HUES6 (cell line): ENCODE measurements around the gene DHH.
"Not testable (repeated sequence)": the region's sequence is repeated elsewhere in the genome, so short reads cannot be mapped to it uniquely, and the experiment has no call there.

Experiments used
- H3K27ac ChIP-seq: 2 replicates; pipeline ENCODE4 v1.7.0; 2013; ENCODE audit warnings: low read depth, mild to moderate bottlenecking, low read length, inconsistent platforms
- H3K27me3 ChIP-seq: 2 replicates; pipeline ENCODE4 v1.6.1; 2013; ENCODE audit warnings: low read length; ENCODE audit not compliant: control insufficient read depth, insufficient read depth
- H3K36me3 ChIP-seq: 2 replicates; pipeline ENCODE4 v1.6.1; 2013; ENCODE audit warnings: low read length; ENCODE audit not compliant: control insufficient read depth, insufficient read depth
- H3K4me1 ChIP-seq: 2 replicates; pipeline ENCODE4 v1.6.1; 2013; ENCODE audit warnings: low read length; ENCODE audit not compliant: control insufficient read depth, insufficient read depth
- H3K4me3 ChIP-seq: 2 replicates; pipeline ENCODE4 v1.5.1; 2013; ENCODE audit warnings: low read depth, low read length
- H3K9ac ChIP-seq: one replicate; pipeline ENCODE4 v1.6.1; 2013; ENCODE audit warnings: mild to moderate bottlenecking, low read length
- H3K9me3 ChIP-seq: 2 replicates; pipeline ENCODE4 v1.6.1; 2013; ENCODE audit warnings: low read depth, low read length; ENCODE audit not compliant: control insufficient read depth, insufficient read depth

DHH gene

DNA sequence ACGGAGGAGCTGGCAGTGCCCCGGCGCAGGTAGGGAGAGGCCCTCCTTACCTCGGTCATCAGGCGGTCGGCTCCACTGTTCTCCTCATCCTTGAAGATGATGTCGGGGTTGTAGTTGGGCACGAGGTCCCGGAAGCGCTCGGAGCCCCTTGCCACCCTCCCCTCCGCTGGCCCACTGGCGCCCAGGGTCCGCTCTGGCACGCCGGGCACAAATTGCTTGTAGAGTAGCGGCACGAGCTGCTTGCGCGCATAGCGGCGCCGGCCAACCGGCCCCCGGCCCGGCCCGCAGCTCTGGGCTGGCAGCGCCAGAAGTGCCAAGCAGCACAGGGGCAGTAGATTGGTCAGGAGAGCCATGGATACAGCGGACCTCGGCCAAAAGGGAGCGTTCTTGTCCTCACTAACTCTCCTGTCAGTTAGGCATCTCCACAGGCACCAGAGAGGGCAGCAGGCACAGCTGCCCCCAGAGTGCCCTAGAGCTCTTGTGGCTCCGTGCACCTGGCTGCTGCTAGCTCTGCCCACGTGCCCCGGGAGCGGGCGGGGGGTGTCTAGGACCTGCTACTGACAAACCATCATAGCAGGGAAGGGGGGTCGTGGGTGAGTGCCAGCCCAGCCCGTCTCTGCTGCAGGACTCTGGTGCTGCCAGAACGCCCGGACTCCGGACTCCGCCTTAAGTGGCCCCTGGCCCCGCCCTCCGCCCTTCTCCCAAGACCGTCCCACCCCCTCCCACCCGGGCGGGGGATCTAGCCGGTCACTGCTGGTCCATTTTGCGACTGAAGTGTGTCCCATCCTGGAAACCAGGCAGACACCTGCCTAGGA lies at the start of gene DHH:
TSS of gene DHH (minus strand) at position 642 of the 815 bp plus-strand sequence. CDS start at position 353, 289 bp downstream.
- Histone ChIP-seq H3K27ac (no peak within 1 kb of the TSS), H3K9ac (no peak within 1 kb of the TSS), H3K27me3 (peaks cover 66% of the 10 kb centered on the region), H3K36me3 (peaks cover 17% of the 10 kb centered on the region), H3K4me3 (peak within 1 kb of the TSS; percentile 55), H3K9me3 (no peaks in the 10 kb centered on the region), H3K4me1 (peaks cover 23% of the 10 kb centered on the region)

GRCh38 chr12:49144384-49144783 lies 49.8 kb upstream of the DHH start:
- Histone ChIP-seq H3K27me3 (no peaks in the 10 kb centered on the region), H3K9me3 (no peaks in the 10 kb centered on the region), H3K4me3 (no peak overlapping the region), H3K36me3 (no peaks in the 10 kb centered on the region), H3K27ac (no peak overlapping the region), H3K4me1 (no peaks in the 10 kb centered on the region), H3K9ac (no peak overlapping the region)

- Histone ChIP-seq H3K36me3 (no peaks in the 10 kb centered on the region), H3K9me3 (no peaks in the 10 kb centered on the region), H3K27ac (no peak overlapping the region), H3K27me3 (no peaks in the 10 kb centered on the region), H3K9ac (no peak overlapping the region), H3K4me1 (no peaks in the 10 kb centered on the region), H3K4me3 (no peak overlapping the region)
Measured at GRCh38 chr12:49138999-49139398, 44.4 kb upstream of the DHH start.

- no peaks in the 10 kb centered on the region for H3K4me1 ChIP-seq
- H3K9me3 ChIP-seq, result no peaks in the 10 kb centered on the region
- H3K27ac ChIP-seq, result no peak overlapping the region
- no peak overlapping the region for H3K9ac ChIP-seq
- no peaks in the 10 kb centered on the region for H3K36me3 ChIP-seq
- no peak overlapping the region for H3K4me3 ChIP-seq
- H3K27me3 ChIP-seq, result no peaks in the 10 kb centered on the region
Measured at GRCh38 chr12:49138587-49138986, 44.0 kb upstream of the DHH start.

- no peaks in the 10 kb centered on the region for H3K27me3 ChIP-seq
- H3K36me3 ChIP-seq, result no peaks in the 10 kb centered on the region
- no peak overlapping the region for H3K27ac ChIP-seq
- no peak overlapping the region for H3K4me3 ChIP-seq
- H3K9ac ChIP-seq, result no peak overlapping the region
- H3K9me3 ChIP-seq, result no peaks in the 10 kb centered on the region
- 0 out of 2 replicates have a peak, but pooled peaks cover 2% of the 10 kb centered on the region for H3K4me1 ChIP-seq
Measured at GRCh38 chr12:49137476-49137875, 42.9 kb upstream of the DHH start.

DNA sequence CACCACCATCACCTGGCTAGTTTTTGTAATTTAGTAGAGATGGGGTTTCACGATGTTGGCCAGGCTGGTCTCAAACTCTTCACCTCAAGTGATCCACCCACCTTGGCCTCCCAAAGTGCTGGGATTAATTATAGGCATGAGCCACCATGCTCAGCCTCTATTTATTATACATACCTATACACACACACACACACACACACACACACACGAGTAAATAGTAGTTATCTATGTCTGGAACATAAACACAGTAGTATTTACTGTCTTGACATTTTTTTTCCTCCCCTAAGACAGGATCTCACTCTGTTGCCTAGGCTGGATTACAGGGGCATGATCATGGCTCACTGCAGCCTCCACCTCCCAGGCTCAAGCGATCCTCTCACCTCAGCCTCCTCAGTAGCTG lies 42.4 kb upstream of the DHH start:
- not testable (repeated sequence) for H3K4me3 ChIP-seq, H3K9me3 ChIP-seq, H3K9ac ChIP-seq, H3K4me1 ChIP-seq, H3K27me3 ChIP-seq, H3K36me3 ChIP-seq, H3K27ac ChIP-seq

- Histone ChIP-seq H3K36me3 (peaks cover 22% of the 10 kb centered on the region), H3K4me1 (peaks cover 13% of the 10 kb centered on the region), H3K27me3 (no peaks in the 10 kb centered on the region), H3K4me3 (no peak overlapping the region), H3K9ac (no peak overlapping the region), H3K27ac (no peak overlapping the region), H3K9me3 (no peaks in the 10 kb centered on the region)
Measured at GRCh38 chr12:49133590-49133989, 39.0 kb upstream of the DHH start.

DNA sequence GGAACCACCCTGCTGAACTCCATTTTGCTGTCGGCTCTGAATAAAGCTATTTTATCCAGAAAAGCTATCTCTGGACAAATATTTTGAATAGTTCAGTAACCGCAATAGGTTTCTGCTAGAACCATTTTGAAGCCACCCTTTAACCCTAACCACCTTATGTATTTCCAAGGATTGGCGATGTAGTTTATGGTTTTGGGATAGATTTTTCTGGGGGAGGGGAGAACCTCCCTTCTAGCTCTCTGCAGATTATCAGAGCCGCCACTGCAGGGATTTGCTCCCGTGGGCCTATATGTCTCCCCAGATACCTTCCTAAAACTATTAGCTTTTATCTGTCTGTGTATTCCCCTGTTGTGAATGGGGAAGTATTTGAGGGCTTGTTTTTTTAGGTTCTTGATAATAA lies 38.4 kb upstream of the DHH start:
- Histone ChIP-seq H3K9ac (no peak overlapping the region), H3K27ac (no peak overlapping the region)

DNA sequence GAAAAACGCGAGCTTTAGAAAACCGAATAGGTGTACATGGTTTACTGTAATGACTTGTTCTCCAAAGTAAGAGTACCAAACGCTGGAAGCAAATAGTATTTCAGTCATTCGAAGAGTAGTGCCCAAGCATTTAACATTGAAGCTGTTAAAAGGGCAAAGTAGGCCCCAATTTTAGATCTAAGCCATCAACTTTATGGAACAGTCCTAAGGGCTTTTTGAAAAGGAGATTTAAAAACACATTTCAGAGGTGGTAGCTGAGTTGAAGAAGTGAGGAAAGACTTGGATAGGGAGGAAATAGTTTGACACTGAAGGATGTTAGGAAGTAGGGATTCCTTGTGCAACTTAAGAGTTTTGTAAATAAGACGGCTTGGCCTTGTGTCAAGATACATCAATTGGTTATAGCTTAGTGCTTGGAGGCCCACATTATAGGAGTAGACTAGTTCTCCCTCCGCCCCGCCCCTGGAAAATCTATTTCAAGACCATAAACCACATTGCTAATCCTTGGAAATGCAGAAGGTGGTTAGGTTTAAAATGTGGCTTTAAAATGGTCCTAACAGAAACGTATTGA lies 37.4 kb upstream of the DHH start:
- Histone ChIP-seq H3K27me3 (no peaks in the 10 kb centered on the region), H3K9ac (peak overlapping the region; percentile 41), H3K36me3 (peaks cover 35% of the 10 kb centered on the region), H3K4me3 (peak overlapping the region; percentile 62), H3K4me1 (peaks cover 13% of the 10 kb centered on the region), H3K9me3 (no peaks in the 10 kb centered on the region), H3K27ac (no peak overlapping the region)

More for the DNA sequence above, 38.4 kb upstream of the DHH start:
- no peaks in the 10 kb centered on the region for H3K27me3 ChIP-seq
- peaks cover 25% of the 10 kb centered on the region for H3K36me3 ChIP-seq
- H3K4me3 ChIP-seq, result no peak overlapping the region
- H3K9me3 ChIP-seq, result no peaks in the 10 kb centered on the region
- H3K4me1 ChIP-seq, result peaks cover 13% of the 10 kb centered on the region

- Histone ChIP-seq H3K36me3 (peaks cover 37% of the 10 kb centered on the region), H3K27ac (peak within 1 kb of the TSS; percentile 97), H3K9ac (peak within 1 kb of the TSS; percentile 97), H3K4me3 (peak within 1 kb of the TSS; percentile 81), H3K27me3 (no peaks in the 10 kb centered on the region), H3K9me3 (no peaks in the 10 kb centered on the region), H3K4me1 (peaks cover 13% of the 10 kb centered on the region)
Measured at GRCh38 chr12:49131051-49131893, 36.7 kb upstream of the DHH start, which contains the start of gene TUBA1B. Gene TUBA1B (minus strand): TSS chr12:49131395. CDS start chr12:49131300, 95 bp downstream.
